Measurements from ENCODE around the gene UBA5. TPM values are rescaled to one million over a fixed set of nuclear protein-coding genes. Genes with fewer than 3 reads are reported as not detected.
A peak's percentile ranks its signal among the peaks of the same experiment; 100 is the strongest.

UBA5 gene
- polyA plus RNA-seq, 2 of the 4 experiments (the other 2 are of a cell fraction): 41.8 to 49.1 TPM

- Histone ChIP-seq H3K4me3 (no peak overlapping the region), H3K4me1 (peaks cover 4% of the 10 kb centered on the region; the same call in 1 of the 3 replicates), H3K9me3 (no peaks in the 10 kb centered on the region), H3K4me2 (no peak overlapping the region; the same call in 2 of the 3 replicates), H3K27ac (no peak overlapping the region)
- TF ChIP-seq CBX8 (IDR thresholded peaks at IDR 0.05): no peak
- TF ChIP-seq MAZ (IDR thresholded peaks at IDR 0.05; ENCODE audit: borderline replicate concordance, low read depth, low read length): no peak
- no peak for TF ChIP-seq ZSCAN20 (CRISPR knock-in tag; IDR thresholded peaks at IDR 0.05)
- TF ChIP-seq CEBPB (IDR thresholded peaks at IDR 0.05): no peak
- DNase-seq (ENCODE audit: low read depth in 1 of 2, low spot score in 1 of 2) (no peak), ATAC-seq (no peak), FAIRE-seq (no peak)
- POLR2A ChIA-PET: no interaction called here
- CTCF ChIA-PET: no interaction called here
- WGBS (ENCODE audit: missing lambda C conversion rate): 75% methylated on average over 1 of the region's 1 CpG
Measured at GRCh38 chr3:132629928-132630327, 30.2 kb upstream of the UBA5 start.

GRCh38 chr3:132630612-132631011, 29.5 kb upstream of the UBA5 start:
- H3K27ac ChIP-seq: no peak overlapping the region
- CTCF ChIA-PET: no interaction called here
- peaks cover 4% of the 10 kb centered on the region; the same call in 1 of the 3 replicates for H3K4me1 ChIP-seq
- no peak for ATAC-seq
- DNase-seq (ENCODE audit: low read depth in 1 of 2, low spot score in 1 of 2): no peak
- no peak for FAIRE-seq
- 94% methylated on average over 7 of the region's 7 CpGs for WGBS (ENCODE audit: missing lambda C conversion rate)
- no peak overlapping the region for H3K4me3 ChIP-seq
- no peaks in the 10 kb centered on the region for H3K9me3 ChIP-seq
- POLR2A ChIA-PET: no interaction called here
- TF ChIP-seq CTCF (IDR thresholded peaks at IDR 0.05) (no peak), FOXS1 (CRISPR knock-in tag; IDR thresholded peaks at IDR 0.05) (no peak), ESRRA (IDR thresholded peaks at IDR 0.05; ENCODE audit: borderline replicate concordance, low read length) (no peak), CBX8 (IDR thresholded peaks at IDR 0.05) (no peak), NFE2L2 (conservative IDR thresholded peaks at IDR 0.05; ENCODE audit: low read length) (no peak), MYC (IDR thresholded peaks at IDR 0.05; ENCODE audit: borderline replicate concordance, low read length) (no peak), FOSB (CRISPR knock-in tag; IDR thresholded peaks at IDR 0.05) (no peak), HOXA7 (CRISPR knock-in tag; IDR thresholded peaks at IDR 0.05) (no peak), ZSCAN20 (CRISPR knock-in tag; IDR thresholded peaks at IDR 0.05) (no peak), HES2 (IDR thresholded peaks at IDR 0.05) (no peak), HDAC2 (IDR thresholded peaks at IDR 0.05) (no peak), E2F6 (IDR thresholded peaks at IDR 0.05; ENCODE audit: borderline replicate concordance, low read depth) (no peak), MAZ (IDR thresholded peaks at IDR 0.05; ENCODE audit: borderline replicate concordance, low read depth, low read length) (no peak), PBX3 (IDR thresholded peaks at IDR 0.05) (no peak), JUN (IDR thresholded peaks at IDR 0.05) (no peak), EHF (CRISPR knock-in tag; IDR thresholded peaks at IDR 0.05) (no peak)
- H3K4me2 ChIP-seq: no peak overlapping the region

GRCh38 chr3:132635052-132635451, 25.1 kb upstream of the UBA5 start:
- Histone ChIP-seq H3K4me1 (peaks cover 24% of the 10 kb centered on the region; the same call in 2 of the 3 replicates), H3K4me2 (no peak overlapping the region), H3K9me3 (no peaks in the 10 kb centered on the region), H3K4me3 (no peak overlapping the region), H3K27ac (no peak overlapping the region)
- TF ChIP-seq CEBPB (IDR thresholded peaks at IDR 0.05): no peak
- TF ChIP-seq GATA3 (IDR thresholded peaks at IDR 0.05; ENCODE audit: borderline replicate concordance): no peak
- no peak for TF ChIP-seq MYC (IDR thresholded peaks at IDR 0.05; ENCODE audit: borderline replicate concordance, low read length)
- no peak for ATAC-seq
- no peak for DNase-seq (ENCODE audit: low read depth in 1 of 2, low spot score in 1 of 2)
- ChIA-PET CTCF (no interaction called here), POLR2A (no interaction called here)
- no peak for FAIRE-seq

GRCh38 chr3:132637590-132637989, 22.5 kb upstream of the UBA5 start:
- H3K4me1 ChIP-seq: peaks cover 20% of the 10 kb centered on the region; the same call in 2 of the 3 replicates
- FAIRE-seq (no peak), ATAC-seq (no peak), DNase-seq (ENCODE audit: low read depth in 1 of 2, low spot score in 1 of 2) (no peak)
- peak overlapping the region in 1 of 2 experiments; percentile 47; a peak in 3 of 6 replicates for H3K27ac ChIP-seq
- no peaks in the 10 kb centered on the region for H3K9me3 ChIP-seq
- CTCF ChIA-PET: no interaction called here
- H3K4me3 ChIP-seq: no peak overlapping the region
- 3% methylated on average over 1 of the region's 1 CpG for WGBS (ENCODE audit: missing lambda C conversion rate)
- peak overlapping the region; percentile 43 for H3K4me2 ChIP-seq
- POLR2A ChIA-PET: no interaction called here
- TF ChIP-seq NR3C1 (IDR thresholded peaks at IDR 0.05) (no peak), JUN (IDR thresholded peaks at IDR 0.05) (no peak), CTCF (IDR thresholded peaks at IDR 0.05) (no peak), POLR2A (IDR thresholded peaks at IDR 0.05; ENCODE audit: low read length) (no peak), HOXB5 (CRISPR knock-in tag; IDR thresholded peaks at IDR 0.05) (no peak), BCL3 (IDR thresholded peaks at IDR 0.05) (no peak), SREBF2 (IDR thresholded peaks at IDR 0.05) (no peak), CBX2 (IDR thresholded peaks at IDR 0.05; ENCODE audit: borderline replicate concordance, low read depth) (no peak), TP53 (CRISPR knock-in tag; IDR thresholded peaks at IDR 0.05) (no peak), JUNB (IDR thresholded peaks at IDR 0.05) (no peak), BHLHE40 (IDR thresholded peaks at IDR 0.05; ENCODE audit: low read depth, low read length) (no peak)
